Stimulated activated CD4-positive, alpha-beta T cell treated with anti-CD3 and anti-CD28 coated beads, Interleukin-2, amount 100 ng/mL, for 48 hours (primary cell): ENCODE data around the gene ZNHIT2.
"Not testable (repeated sequence)": the region's sequence is repeated elsewhere in the genome, so short reads cannot be mapped to it uniquely, and the experiment has no call there.

Experiments used
- DNase-seq, 2 donors: peaks; one replicate each; pipeline ENCODE4 v3.0.0-alpha.2; 2020

Gene ZNHIT2

DNA sequence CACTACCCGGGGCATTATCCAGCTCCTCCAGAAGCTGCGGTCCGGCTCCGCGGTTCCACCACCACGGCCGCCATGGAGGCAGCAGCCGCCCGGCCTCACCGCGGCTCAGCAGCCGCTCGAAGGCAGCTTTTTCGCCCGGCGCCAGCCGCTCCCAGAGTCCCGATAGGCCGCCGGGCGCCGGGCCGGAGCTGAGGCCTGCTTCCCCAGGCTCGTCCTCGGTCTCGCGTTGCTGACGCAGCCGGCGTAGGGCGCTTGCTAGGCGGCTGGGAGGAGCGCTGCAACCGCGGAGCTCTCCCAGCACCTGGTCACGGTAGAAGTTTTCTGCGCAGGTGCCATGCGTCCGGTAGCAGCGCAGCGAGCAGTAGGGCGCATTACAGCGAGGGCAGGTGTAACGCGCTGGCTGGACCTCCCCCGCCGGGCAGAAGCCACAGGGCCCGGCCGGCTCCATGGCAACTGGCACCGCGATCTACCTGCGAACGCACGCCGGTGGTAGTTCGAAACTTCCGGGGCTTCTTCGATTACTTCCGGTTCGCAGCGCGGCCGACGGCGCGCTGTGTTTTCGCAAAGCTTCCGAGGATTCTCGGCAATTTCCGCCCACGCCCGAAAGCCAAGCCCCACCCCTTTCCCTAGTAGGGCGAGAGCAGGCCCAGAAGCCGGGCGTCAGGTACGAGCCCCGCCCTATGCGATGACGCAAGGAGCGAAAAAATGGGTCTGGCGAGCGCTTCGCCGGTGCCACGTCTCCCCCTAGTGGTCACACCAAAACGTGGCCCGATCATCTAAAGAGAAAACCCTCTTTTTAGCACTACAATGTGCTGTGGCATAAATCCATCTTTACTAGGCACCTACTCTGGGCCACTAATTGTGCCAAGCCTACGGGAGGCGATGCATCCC lies at the start of gene ZNHIT2:
Gene ZNHIT2, minus strand, starts transcription at position 496 of the 891 bp plus-strand sequence. Its CDS starts 48 bp downstream, at position 448.
- peak; percentile 100 for DNase-seq

DNA sequence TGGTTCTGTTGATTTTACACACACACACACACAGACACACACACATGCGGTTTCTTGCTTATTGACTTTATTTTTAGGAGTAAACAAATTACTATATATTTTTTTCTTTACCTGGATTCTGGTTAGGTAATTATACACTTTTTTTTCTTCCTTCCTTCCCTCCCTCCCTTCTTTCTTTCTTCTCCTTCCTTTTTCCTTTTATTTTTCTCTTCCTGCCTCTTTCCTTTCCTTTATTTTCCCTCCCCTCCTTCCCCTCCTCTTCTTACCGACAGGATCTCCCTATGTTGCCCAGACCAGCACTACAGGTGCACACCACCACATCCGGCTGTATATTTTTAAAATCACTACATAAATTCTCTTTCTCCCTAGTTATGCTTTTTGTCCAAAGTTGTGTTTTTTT lies 49.4 kb upstream of the ZNHIT2 start:
- no peak for DNase-seq

- no peak for DNase-seq
Observed at GRCh38 chr11:65165410-65166317, 48.2 kb upstream of the ZNHIT2 start.

DNA sequence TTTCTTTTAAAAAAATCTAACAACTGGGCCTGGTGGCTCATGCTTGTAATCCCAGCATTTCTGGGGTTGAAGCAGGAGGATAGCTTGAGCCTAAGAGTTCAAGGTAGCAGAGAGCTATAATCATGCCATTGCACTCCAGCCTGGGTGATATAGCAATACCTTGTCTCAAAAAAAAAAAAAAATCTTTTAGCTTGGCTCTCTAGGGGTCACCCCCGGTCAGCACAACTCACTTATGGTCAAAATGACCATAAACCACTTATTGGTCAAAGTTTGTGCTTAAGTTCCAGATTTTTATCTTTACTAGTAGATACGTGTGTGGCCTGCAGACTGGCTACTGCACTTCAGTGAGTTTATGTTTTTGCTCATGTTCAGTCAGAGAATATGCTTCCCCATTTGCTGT lies 46.2 kb upstream of the ZNHIT2 start:
- no peak for DNase-seq

DNA sequence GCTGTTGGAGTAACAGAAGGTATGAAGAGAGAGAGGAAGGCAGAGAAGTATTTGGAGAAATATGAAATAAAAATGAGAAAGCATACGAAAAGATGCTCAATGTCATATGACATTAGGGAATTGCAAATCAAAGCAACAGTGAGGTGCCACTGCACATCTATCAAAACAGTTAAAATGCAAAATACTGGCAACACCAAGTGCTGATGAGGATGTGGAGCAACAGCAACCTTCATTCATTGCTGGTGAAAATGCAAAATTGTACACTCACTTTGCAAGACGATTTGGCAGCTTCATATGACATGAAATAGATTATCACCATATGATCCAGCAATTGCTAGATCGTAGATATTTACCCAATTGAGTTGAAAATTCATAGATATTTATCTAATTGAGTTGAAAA lies 43.1 kb upstream of the ZNHIT2 start:
- DNase-seq, result no peak

- DNase-seq, result no peak
Observed at GRCh38 chr11:65159012-65159411, 41.5 kb upstream of the ZNHIT2 start.

GRCh38 chr11:65157336-65157735 lies 39.8 kb upstream of the ZNHIT2 start:
- no peak for DNase-seq

- DNase-seq, result no peak
Observed at GRCh38 chr11:65156926-65157325, 39.4 kb upstream of the ZNHIT2 start.

DNA sequence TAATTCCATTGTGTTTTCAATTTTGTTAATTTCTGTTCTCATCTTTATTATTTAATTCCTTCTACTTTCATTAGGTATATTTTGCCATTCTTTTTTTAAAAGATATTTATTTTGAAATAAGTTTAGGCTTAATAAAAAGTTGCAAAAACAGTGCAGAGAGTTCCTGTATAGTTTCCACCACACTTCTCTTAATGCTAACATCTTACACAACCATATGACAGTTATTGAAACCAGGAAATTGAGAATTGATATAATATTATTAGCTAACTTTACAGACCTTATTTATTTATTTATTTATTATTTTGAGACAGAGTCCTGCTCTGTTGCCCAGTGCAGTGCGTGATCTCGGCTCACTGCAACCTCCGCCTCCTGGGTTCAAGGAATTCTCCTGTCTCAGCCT lies 38.8 kb upstream of the ZNHIT2 start:
- DNase-seq, result no peak

GRCh38 chr11:65152122-65152521 lies 34.6 kb upstream of the ZNHIT2 start:
- no peak for DNase-seq

- DNase-seq, result no peak
Observed at GRCh38 chr11:65151331-65151899, 33.9 kb upstream of the ZNHIT2 start.

GRCh38 chr11:65150509-65151299 lies 33.2 kb upstream of the ZNHIT2 start:
- peak; percentile 21 to 25 for DNase-seq

DNA sequence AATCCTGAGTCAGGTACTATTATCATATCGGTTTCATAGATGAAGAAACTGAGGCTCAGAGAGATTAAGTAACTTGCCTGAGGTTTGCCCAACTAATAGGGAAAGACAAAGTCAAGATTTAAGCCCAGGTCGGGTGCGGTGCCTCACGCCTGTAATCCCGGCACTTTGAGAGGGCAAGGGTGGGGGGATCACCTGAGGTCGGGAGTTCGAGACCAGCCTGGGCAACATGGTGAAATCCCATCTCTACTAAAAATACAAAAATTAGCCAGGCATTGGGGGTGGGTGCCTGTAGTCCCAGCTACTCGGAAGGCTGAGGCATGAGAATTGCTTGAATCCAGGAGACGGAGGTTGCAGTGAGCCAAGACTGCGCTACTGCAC lies 32.6 kb upstream of the ZNHIT2 start:
- not testable (repeated sequence) for DNase-seq

GRCh38 chr11:65148657-65149056 lies 31.2 kb upstream of the ZNHIT2 start:
- DNase-seq, result no peak

DNA sequence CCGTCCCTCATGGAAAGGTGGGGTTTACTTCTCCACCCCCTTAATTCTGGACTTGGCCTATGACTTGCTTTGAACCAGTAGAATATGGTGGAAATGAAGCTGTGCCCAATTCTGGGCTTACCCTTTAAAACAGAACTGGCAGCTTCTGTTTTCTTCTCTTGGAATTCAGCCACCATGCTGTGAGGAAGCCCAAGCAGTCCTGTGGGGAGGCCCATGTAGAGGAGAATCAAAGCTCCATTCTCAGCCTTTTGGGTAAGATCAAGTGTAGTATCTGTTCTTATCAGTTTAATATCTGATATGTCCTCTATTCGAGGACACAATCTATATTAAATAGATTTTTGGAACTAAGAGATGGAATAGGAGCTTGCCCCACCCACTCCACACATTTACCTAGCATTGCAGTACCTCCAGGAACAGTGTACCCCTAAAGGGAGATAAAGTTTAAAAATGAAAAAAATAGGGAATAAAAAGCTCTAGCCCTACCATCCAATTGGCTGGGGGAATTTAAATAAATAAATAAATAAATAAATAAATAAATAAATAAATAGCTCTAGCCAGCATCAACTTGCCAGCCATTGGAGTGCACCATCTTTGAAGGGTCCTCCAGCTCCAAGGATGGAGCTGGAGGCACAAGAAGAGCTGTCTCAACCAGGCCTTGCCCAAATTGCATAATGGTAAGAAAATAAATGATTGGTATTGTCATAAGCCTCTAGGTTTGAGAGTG lies 30.0 kb upstream of the ZNHIT2 start:
- no peak for DNase-seq

DNA sequence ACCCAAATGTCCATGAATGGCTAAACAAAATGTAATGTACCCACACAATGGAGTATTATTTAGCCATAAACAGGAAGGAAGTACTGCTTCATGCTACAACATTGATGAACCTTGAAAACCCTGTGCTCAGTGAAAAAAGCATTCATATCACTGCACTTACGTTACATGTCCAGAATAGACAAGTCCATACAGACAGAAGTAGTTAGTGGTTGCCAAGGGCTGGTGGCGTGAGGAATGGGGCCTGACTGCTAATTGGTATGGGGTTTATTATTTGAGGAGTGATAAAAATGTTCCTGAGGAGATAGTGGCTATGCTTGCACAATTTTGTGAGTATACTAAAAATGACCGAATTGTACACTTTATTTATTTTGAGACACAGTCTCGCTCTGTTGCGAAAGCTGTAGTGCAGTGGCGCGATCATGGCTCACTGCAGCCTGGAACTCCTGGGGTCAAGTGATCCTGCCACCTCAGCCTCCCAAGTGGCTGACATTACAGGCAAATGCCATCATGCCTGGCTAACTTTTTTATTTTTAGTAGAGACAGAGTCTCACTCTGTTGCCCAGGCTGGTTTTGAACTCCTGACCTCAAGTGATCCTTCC lies 24.5 kb upstream of the ZNHIT2 start:
- DNase-seq, result no peak

- no peak for DNase-seq
Observed at GRCh38 chr11:65136515-65137096, 19.1 kb upstream of the ZNHIT2 start.

DNA sequence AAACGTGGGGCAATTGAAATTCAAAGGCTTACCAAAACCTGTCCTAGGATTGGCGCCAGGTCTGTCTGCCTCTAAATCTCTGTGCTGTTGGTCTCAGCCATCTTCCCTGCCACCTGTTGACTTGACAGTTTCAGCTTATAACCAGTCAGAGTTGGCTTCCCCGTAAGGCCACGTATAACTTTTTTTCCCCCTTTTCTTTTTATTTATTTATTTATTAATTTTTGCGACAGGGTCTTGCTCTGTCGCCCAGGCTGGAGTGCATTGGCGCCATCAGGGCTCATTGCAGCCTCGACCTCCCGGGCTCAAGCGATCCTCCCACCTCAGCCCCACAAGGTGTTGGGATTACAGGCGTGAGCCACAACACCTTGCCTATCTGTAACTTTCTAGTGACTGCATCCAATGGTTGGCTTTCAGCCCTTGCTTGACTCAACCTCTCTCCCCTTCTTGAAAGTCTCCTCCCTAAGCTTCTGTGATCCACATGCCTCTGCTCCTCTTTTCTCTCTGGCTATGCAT lies 18.2 kb upstream of the ZNHIT2 start:
- no peak for DNase-seq

GRCh38 chr11:65134952-65135632 lies 17.6 kb upstream of the ZNHIT2 start:
- peak; percentile 66 to 72 for DNase-seq
